NB4 (cell line): ENCODE results near the gene SLC35D3.

Experiments
- MYC ChIP-seq: IDR thresholded peaks from 2 replicates; pipeline ENCODE4 v1.6.1; 2011; ENCODE audit warnings: low read depth, low read length
- POLR2A ChIP-seq: IDR thresholded peaks from 2 replicates; pipeline ENCODE4 v1.6.1; 2011; ENCODE audit warnings: mild to moderate bottlenecking; ENCODE audit not compliant: insufficient read length; ENCODE audit errors: extremely low read depth
- TF ChIP-seq, protein P1 (sequence below): IDR thresholded peaks from one replicate; pipeline ENCODE4 v1.5.1; 2012; ENCODE audit warnings: low read depth, low read length

GRCh38 chr6:136969433-136969832 is 47.3 kb downstream of the SLC35D3 start:
- TF ChIP-seq, protein P1, sequence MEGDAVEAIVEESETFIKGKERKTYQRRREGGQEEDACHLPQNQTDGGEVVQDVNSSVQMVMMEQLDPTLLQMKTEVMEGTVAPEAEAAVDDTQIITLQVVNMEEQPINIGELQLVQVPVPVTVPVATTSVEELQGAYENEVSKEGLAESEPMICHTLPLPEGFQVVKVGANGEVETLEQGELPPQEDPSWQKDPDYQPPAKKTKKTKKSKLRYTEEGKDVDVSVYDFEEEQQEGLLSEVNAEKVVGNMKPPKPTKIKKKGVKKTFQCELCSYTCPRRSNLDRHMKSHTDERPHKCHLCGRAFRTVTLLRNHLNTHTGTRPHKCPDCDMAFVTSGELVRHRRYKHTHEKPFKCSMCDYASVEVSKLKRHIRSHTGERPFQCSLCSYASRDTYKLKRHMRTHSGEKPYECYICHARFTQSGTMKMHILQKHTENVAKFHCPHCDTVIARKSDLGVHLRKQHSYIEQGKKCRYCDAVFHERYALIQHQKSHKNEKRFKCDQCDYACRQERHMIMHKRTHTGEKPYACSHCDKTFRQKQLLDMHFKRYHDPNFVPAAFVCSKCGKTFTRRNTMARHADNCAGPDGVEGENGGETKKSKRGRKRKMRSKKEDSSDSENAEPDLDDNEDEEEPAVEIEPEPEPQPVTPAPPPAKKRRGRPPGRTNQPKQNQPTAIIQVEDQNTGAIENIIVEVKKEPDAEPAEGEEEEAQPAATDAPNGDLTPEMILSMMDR, result no peak
- TF ChIP-seq POLR2A (no peak), MYC (no peak)
